Natural killer cell (primary cell): ENCODE data around the gene HHEX. TPM values are rescaled to one million over a fixed set of nuclear protein-coding genes. Genes with fewer than 3 reads are reported as not detected.

Experiments
- ATAC-seq, 3 donors: fragments of 150-1000 bp in 2 of 3; fragments of 200-7000 bp in 1 of 3; cut with Tn5 transposase; 1 replicate in 1 of 3; 2 replicates in 2 of 3; pipeline ENCODE4 v1.10.0; 2021; ENCODE audit warnings: mild to moderate bottlenecking in 2 of 3, moderate library complexity in 2 of 3
- DNase-seq, 2 donors: peaks; one replicate each; pipeline versions ENCODE4 v3.0.0 to v3.0.0-alpha.2; 2013 to 2021; ENCODE audit warnings: mixed read lengths in 1 of 2
- H3K27ac ChIP-seq: one replicate; pipeline ENCODE4 v1.5.1; 2013; ENCODE audit warnings: mild to moderate bottlenecking, low read length
- H3K27me3 ChIP-seq: one replicate; pipeline ENCODE4 v1.6.1; 2013; ENCODE audit warnings: low read length; ENCODE audit not compliant: control insufficient read depth, insufficient read depth
- H3K36me3 ChIP-seq: one replicate; pipeline ENCODE4 v1.6.1; 2013; ENCODE audit warnings: low read length; ENCODE audit not compliant: control insufficient read depth, insufficient read depth
- H3K4me1 ChIP-seq: one replicate; pipeline ENCODE4 v1.6.1; 2013; ENCODE audit warnings: low read length; ENCODE audit not compliant: control insufficient read depth, insufficient read depth
- H3K4me3 ChIP-seq: one replicate; pipeline ENCODE4 v1.5.1; 2013; ENCODE audit warnings: low read length
- H3K9me3 ChIP-seq: one replicate; pipeline ENCODE4 v1.6.1; 2013; ENCODE audit warnings: low read length; ENCODE audit not compliant: control insufficient read depth, insufficient read depth
- H3K27ac Mint-ChIP-seq, 2 donors: one replicate each; pipeline ENCODE4 v1.8.0; 2022; ENCODE audit warnings: mild to moderate bottlenecking in 2 of 2, mixed read lengths in 2 of 2, moderate library complexity in 1 of 2
- H3K27me3 Mint-ChIP-seq, 2 donors: one replicate each; pipeline ENCODE4 v1.8.0; 2022; ENCODE audit warnings: low read depth in 2 of 2, mixed read lengths in 2 of 2
- H3K36me3 Mint-ChIP-seq: one replicate; pipeline ENCODE4 v1.8.0; 2022; ENCODE audit warnings: mixed read lengths
- H3K4me1 Mint-ChIP-seq, 2 donors: one replicate each; pipeline ENCODE4 v1.8.0; 2022; ENCODE audit warnings: mixed read lengths in 2 of 2
- H3K4me3 Mint-ChIP-seq: one replicate; pipeline ENCODE4 v1.8.0; 2022; ENCODE audit warnings: mild to moderate bottlenecking, moderate library complexity, mixed read lengths
- H3K9me3 Mint-ChIP-seq, 2 donors: one replicate each; pipeline ENCODE4 v1.8.0; 2022; ENCODE audit warnings: mixed read lengths in 2 of 2
- WGBS: methylation state at CpG from one replicate; pipeline ENCODE4 v1.1.7; 2013; ENCODE audit warnings: missing lambda C conversion rate; ENCODE audit not compliant: insufficient coverage; 5-methylcytosine and 5-hydroxymethylcytosine counted together
- intact Hi-C: fragments of 100-400 bp; cut with micrococcal nuclease; formaldehyde crosslinking; loops from one replicate; pipeline ENCODE4 v1.14.2; 2022
- total RNA-seq, 4 donors: library from RNA; stranded (reverse); fragments of 120-200 nt in 1 of 4; gene quantifications; one replicate each; pipeline versions ENCODE4 v1.2.3 to v1.2.4, GENCODE V29; 2013 to 2022
- TF ChIP-seq, protein P1 (sequence below): fragments of 200-600 bp; IDR thresholded peaks from one replicate; pipeline ENCODE4 v1.8.0; 2022; ENCODE audit warnings: antibody characterized with exemption

The HHEX gene
- total RNA-seq, 3 donors from 2014 or later (not counting 1 experiment from before 2014, with no cell fraction given), result 19.5 to 24.0 (median 20.3) TPM

DNA sequence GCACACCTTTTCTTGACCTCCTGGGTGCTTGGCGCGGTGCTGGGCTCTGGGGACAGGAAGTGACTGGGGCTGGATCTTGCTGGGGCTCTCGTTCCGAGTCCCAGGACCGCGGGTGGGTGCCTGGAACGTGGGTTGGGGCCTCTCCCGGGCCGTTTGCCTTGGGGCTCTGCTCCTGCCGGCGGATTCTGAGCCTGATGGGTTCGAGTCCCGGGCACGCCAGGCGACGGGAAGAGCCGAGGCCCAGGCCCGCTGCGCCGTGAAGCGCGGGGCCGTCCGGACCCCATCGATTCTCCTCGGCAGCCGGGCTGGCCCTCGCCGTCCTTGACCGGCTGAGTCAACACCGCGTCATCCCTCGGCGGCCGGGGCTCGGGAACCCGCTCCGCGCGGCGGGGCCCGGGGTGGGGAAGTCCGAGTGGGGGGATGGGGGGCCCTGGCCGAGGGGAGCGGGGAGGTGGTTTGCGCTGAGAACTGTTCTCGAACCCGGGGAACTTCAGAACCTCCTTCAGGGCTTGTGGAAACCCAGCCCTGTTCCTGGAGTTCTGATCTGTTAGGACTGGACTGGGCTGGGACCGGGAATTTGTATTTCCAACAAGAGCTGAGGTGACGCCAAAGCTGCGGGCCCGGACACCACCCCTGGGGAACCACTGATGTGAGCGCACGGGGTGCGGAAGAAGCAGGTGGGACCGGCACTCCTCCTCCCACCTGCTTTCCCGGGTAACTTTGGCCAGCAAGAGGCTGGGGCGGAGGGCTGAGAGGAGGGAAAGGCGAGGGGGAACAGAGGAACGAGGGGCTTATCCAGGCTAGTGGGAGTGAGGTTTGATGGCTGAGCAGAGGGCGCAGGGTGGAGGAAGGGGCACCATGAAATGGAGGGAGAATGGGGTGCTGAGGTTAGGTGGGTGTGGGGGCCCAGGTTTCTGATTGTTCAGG lies 6.2 kb downstream of the HHEX start:
- peaks cover 40 to 42% of the 10 kb centered on the region in 2 donors for H3K27me3 Mint-ChIP-seq
- TF ChIP-seq, protein P1, sequence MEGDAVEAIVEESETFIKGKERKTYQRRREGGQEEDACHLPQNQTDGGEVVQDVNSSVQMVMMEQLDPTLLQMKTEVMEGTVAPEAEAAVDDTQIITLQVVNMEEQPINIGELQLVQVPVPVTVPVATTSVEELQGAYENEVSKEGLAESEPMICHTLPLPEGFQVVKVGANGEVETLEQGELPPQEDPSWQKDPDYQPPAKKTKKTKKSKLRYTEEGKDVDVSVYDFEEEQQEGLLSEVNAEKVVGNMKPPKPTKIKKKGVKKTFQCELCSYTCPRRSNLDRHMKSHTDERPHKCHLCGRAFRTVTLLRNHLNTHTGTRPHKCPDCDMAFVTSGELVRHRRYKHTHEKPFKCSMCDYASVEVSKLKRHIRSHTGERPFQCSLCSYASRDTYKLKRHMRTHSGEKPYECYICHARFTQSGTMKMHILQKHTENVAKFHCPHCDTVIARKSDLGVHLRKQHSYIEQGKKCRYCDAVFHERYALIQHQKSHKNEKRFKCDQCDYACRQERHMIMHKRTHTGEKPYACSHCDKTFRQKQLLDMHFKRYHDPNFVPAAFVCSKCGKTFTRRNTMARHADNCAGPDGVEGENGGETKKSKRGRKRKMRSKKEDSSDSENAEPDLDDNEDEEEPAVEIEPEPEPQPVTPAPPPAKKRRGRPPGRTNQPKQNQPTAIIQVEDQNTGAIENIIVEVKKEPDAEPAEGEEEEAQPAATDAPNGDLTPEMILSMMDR, result no peak
- H3K4me1 ChIP-seq, result peaks cover 37% of the 10 kb centered on the region
- H3K36me3 Mint-ChIP-seq, result no peaks in the 10 kb centered on the region
- H3K4me3 ChIP-seq, result no peak overlapping the region
- intact Hi-C loops, result no loop called here
- no peak overlapping the region for H3K27ac ChIP-seq
- no peaks in the 10 kb centered on the region for H3K9me3 ChIP-seq
- WGBS, result 93% methylated on average over 61 of the region's 61 CpGs
- no peak overlapping the region for H3K4me3 Mint-ChIP-seq
- no peak overlapping the region for H3K27ac Mint-ChIP-seq
- no peaks in the 10 kb centered on the region for H3K9me3 Mint-ChIP-seq
- ATAC-seq (no peak), DNase-seq (no peak)
- H3K27me3 ChIP-seq, result peaks cover 28% of the 10 kb centered on the region
- H3K4me1 Mint-ChIP-seq, result peaks cover 44 to 45% of the 10 kb centered on the region in 2 donors
- peaks cover 7% of the 10 kb centered on the region for H3K36me3 ChIP-seq

DNA sequence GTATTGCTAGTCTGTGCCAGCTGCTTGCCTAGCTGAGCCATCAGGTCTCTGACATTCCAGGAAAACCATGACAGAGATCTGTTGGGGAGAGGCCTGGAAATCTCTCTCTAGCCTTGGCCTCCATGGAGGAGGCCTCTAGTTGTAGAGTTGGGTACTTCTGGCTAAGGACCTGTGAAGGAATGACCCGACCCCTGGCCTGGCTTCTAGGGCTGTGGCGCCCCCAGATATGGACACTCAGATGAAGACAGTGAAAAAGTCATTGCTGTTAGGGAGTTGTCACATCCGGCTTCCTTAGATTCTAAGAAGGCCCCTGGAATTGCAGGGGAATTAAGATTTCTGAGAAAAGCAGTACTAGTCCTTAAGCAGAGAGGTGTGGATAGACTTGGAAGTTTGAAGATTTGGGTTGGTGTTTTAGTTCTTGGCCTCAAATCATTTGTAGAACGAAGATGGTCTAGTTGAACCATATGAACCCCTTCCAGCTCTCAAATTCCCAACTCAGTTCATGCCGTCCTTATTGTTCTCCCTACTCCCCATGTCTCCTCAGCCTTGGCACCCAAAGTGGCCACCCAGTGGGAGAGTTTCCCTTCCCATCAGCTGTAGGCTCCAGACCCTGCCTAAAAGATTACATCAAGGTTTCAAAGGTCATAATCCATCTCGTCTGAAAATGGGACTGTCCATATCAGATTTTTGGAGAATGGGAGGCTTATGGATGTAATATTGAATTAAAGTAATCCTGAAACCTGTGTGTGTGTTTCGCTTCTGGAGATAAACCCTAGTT lies 7.0 kb downstream of the HHEX start:
- Mint-ChIP-seq H3K4me3 (no peak overlapping the region), H3K27ac (no peak overlapping the region), H3K4me1 (peaks cover 36% of the 10 kb centered on the region in 2 donors), H3K36me3 (no peaks in the 10 kb centered on the region), H3K27me3 (peaks cover 44 to 46% of the 10 kb centered on the region in 2 donors), H3K9me3 (no peaks in the 10 kb centered on the region)
- TF ChIP-seq, protein P1, result no peak
- Histone ChIP-seq H3K27me3 (peaks cover 37% of the 10 kb centered on the region), H3K9me3 (no peaks in the 10 kb centered on the region), H3K4me3 (no peak overlapping the region), H3K27ac (no peak overlapping the region), H3K36me3 (peaks cover 7% of the 10 kb centered on the region), H3K4me1 (peaks cover 29% of the 10 kb centered on the region)
- intact Hi-C loops, result no loop called here
- DNase-seq (no peak), ATAC-seq (no peak)
- WGBS, result 84% methylated on average over 7 of the region's 7 CpGs

DNA sequence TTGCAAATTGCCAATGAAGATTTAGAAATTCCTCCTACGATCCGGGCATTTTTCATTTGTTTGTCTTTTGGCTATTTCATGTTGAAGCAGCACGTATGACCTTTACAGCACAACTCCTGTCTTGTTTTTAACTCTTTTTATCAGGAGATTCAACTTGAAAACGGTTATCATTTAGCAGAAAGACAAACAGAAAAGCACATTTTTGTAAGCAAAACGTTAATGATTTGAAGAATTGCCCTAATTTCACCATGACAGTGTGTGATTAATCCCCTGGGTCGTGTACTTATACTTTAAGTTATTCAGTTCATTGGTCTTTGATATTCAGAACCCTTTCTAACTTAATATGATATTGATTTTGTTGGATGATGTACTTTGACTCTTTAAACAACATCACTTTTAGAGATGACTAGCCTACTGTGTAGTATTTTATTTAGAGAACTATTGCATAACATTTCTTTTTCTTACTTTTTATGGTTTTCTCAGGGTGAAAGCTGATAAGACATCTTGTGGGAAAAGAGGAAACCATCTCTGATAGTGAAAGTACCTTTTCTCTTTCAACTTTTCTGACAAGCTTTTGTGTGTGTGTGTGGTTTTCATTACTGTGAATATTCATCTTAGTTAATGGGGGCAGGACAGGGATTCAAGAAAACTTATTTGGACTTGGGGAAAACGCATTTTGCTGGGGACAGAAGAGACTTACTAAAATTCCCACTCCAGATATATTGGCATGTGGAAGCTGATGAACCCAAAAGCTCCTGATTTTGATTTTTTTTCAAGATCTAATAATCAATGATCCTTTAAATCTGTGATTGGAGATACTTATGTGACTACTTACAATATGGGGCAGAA lies 8.1 kb downstream of the HHEX start:
- DNase-seq (peak in 1 of 2 donors; percentile 26), ATAC-seq (peak in 2 of 3 donors; percentile 6 to 49)
- Histone ChIP-seq H3K4me3 (no peak overlapping the region), H3K4me1 (peaks cover 24% of the 10 kb centered on the region), H3K27ac (no peak overlapping the region), H3K36me3 (peaks cover 7% of the 10 kb centered on the region), H3K27me3 (peaks cover 38% of the 10 kb centered on the region), H3K9me3 (no peaks in the 10 kb centered on the region)
- no peak overlapping the region for H3K27ac Mint-ChIP-seq
- no peaks in the 10 kb centered on the region for H3K9me3 Mint-ChIP-seq
- H3K27me3 Mint-ChIP-seq, result peaks cover 41 to 46% of the 10 kb centered on the region in 2 donors
- TF ChIP-seq, protein P1, result no peak
- intact Hi-C loops, result no loop called here
- no peaks in the 10 kb centered on the region for H3K36me3 Mint-ChIP-seq
- 68% methylated on average over 5 of the region's 7 CpGs for WGBS
- H3K4me3 Mint-ChIP-seq, result peak overlapping the region; percentile 72
- peaks cover 25% of the 10 kb centered on the region in 2 donors for H3K4me1 Mint-ChIP-seq
